NCI-H2081 treated with DMSO at 0.1 percent for 48 hours (cell line): Measurements from ENCODE around the gene ABTB2.
"Not testable (repeated sequence)": the region's sequence is repeated elsewhere in the genome, so short reads cannot be mapped to it uniquely, and the experiment has no call there.

Experiments
- DNase-seq: peaks from one replicate; lab custom pipeline; 2025; lab: John Stamatoyannopoulos, UW

Gene ABTB2

GRCh38 chr11:34262531-34263081 lies 95.2 kb downstream of the ABTB2 start:
- DNase-seq = no peak

GRCh38 chr11:34261820-34262219 lies 96.0 kb downstream of the ABTB2 start:
- DNase-seq = no peak

GRCh38 chr11:34261095-34261494 lies 96.7 kb downstream of the ABTB2 start:
- no peak for DNase-seq

- DNase-seq = no peak
Observed at GRCh38 chr11:34260072-34260575, 97.7 kb downstream of the ABTB2 start.

GRCh38 chr11:34259087-34259486 lies 98.7 kb downstream of the ABTB2 start:
- DNase-seq = no peak

DNA sequence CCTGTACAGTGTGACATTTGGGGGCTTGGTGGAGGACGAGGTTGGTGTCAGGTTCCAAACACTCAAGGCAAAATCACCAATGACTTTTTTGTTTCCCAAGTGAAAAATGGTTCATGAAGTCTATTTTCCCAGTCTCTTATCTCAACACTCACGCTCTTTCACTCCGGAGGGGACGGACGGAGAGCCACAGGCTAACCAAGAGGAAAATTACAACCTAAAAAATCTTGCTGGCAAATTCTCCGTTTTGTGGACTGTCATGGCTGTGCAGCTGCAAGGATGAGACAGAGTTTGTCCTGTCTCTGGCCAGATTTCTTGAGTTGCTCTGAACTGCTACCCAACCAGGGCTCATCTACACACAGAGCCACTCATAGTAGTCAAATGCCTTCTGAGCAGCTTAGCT lies 101.2 kb downstream of the ABTB2 start:
- no peak for DNase-seq

DNA sequence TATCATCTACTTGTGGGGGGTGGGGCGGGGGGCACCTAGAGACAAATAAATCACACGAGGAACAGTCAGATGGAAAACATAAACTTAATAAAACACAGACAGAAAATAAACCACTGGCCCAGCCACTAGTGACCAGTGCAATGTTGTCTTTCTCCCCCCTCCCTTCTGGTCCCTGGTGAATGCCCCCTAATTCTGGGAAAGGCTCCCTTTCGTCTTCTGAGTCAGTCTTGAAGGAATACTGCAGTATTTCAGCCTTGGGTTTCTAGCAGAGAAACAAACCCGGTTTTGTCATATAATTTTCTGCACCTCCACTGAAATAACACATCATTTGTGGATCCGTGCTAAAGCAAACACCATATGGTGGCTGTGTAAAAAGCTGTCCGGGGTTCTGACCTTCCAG lies 101.7 kb downstream of the ABTB2 start:
- no peak for DNase-seq

DNA sequence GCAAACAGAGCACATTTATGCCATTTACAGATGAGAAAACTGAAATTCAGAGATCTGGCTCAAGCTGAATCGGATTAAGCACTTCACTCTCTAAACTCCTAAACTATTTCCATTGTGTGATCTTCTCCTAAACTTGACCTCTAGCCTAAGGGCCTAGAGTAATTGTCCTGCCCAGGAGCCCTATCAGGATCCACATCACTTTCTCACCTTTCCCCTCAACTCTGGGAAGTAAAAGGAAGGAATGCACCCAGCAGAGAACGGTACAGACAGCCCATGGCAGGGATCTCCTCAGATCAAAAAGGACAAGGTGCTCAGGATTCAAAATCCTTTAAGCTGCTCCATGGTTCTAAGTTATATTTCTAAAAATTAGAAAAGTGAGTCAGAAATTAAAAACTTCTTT lies 102.7 kb downstream of the ABTB2 start:
- no peak for DNase-seq

DNA sequence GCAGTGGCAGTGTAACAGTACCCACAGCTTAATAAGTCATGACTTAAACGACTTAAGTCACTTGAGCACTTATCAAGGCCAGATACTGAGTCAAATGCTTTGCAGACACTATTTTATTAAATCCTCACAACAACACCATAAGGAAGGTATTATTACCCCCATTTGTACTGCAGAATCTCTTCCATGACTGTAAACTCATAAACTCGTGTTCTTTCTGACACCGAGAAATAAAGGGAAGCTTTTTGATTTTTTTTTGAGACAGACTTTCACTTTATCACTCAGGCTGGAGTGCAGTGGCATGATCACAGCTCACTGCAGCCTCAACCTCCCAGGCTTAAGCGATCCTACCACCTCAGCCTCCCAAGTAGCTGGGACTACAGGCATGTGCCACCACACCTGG lies 103.8 kb downstream of the ABTB2 start:
- DNase-seq = no peak

GRCh38 chr11:34252651-34253050 lies 105.2 kb downstream of the ABTB2 start:
- DNase-seq = no peak

GRCh38 chr11:34252015-34252414 lies 105.8 kb downstream of the ABTB2 start:
- no peak for DNase-seq

GRCh38 chr11:34251589-34251980 lies 106.2 kb downstream of the ABTB2 start:
- DNase-seq = no peak

DNA sequence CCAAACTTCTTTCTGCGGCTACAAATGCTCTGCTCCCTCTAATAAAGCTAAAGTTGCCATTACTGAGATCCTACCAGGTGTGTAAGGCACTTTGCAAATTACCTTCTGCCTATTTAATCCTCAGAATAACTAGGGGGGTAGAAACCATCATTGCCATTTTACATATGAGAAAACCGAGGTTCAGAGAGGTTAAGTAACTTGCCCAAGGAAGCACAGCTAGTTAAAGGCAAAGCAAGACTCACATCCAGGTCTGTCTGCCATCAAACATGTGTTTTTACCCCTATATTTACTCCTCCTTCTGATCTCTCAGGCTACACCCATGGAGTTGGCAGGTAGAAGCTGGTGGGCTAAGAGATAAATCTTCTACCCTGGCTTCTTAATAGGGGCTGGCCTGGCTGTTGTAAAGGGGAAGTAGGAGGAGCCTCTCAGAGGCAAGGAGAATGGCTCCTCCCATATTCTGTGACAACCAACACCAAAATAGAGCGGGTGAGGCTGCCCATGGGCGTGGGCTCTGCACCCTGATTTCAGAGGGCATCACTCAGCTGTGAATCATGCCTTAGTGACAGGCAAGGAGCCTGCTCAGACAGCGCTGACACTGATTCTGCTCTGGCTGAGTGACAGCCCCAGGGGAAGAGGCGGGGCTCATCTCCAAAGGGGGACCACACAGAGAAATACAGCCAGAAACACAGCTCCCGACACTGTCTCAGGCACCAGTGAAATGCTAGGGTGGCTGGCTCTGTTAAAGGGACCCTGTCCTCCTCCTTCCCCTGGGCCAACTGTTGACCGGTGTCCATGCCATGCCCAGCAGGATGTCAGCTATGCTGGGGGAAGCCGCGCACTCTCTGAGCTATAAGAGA lies 106.8 kb downstream of the ABTB2 start:
- no peak for DNase-seq

DNA sequence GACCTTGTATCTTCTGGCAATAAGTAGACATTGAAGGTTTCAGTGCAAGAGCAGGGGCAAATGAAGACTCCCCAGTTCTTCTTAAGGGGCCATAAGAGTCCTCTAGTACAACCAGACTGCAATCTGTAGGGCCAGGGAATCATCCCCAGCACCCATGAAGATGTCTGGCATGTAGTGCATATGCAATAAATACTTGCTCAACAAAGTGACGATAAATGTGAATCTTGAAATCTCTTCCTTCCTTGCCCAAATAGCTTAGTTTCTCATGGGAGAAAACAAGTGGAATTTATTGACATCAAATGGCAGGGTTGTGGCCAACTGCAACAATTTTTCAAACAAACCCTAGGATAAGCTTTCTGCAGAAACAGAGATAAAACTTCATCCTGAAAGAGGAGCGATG lies 107.6 kb downstream of the ABTB2 start:
- no peak for DNase-seq

GRCh38 chr11:34249439-34249838 lies 108.4 kb downstream of the ABTB2 start:
- no peak for DNase-seq

GRCh38 chr11:34246511-34246910 lies 111.3 kb downstream of the ABTB2 start:
- DNase-seq = not testable (repeated sequence)

- no peak for DNase-seq
Observed at GRCh38 chr11:34245041-34245440, 112.8 kb downstream of the ABTB2 start.

DNA sequence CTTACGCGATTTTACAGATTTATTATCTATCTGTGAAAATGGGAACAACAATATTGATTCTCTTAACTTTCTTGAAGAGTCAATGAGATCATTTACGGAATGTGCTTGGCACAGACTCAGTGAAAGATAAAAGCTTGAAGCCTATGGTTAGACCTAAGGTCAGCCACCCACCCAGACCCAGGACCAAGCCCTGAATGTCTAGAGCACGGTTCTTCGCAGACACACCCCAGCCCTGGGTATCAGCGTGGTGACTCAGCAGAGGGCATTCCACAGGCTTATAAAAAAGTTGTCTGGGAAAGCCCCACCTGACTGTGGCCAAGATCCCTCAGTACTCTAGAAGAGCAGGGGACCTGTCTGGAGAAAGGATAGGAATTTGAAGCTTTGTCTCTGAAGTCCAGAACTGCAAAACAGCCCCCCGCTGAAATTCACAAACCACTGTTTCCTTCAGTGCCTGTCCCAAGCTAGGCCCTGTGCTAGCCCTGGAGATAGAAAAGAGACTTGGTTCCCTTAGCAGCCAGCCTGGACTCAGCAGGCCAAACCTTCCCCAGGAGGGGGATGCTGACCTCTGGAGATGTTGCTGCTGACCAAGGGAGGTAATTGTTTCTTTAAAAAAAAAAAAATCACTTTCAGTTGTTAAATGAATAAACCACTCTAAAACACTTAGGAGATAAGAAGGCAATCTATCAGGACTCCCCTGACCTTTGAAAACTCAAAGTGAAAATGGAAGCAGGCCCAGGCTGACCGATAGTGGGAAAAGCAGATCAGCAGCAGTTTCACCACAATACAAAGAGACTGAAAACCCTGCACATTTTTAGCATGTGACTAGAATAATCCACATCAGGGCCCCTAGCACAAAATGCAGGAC lies 114.0 kb downstream of the ABTB2 start:
- DNase-seq = no peak

DNA sequence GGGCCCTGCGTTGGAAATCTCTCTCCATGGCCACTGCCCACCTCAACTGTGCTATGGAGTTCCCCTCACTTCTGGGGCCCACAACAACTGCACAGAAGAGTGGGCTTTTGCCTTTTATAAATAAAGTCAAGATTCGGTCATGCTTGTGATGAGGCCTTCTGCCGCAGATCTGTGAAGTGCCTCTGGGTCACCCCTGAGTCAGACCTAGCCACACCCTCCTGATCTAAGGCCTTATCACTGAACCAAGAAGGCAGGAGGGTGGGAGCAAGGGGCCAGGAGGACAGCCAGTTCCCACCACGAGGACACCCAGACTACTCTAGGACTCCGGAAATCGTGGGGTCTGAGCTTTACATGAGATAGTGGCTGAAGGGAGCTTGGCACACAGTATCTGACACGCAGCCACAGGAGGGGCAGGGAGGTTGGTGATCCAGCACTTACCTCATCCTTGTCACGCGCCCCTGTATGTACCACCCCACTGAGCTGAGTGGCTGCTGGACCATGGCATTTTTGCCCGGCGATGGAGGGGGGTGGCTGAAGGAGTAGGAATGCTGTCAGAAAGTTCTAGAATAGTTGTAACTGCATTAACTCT lies 115.7 kb downstream of the ABTB2 start:
- no peak for DNase-seq

DNA sequence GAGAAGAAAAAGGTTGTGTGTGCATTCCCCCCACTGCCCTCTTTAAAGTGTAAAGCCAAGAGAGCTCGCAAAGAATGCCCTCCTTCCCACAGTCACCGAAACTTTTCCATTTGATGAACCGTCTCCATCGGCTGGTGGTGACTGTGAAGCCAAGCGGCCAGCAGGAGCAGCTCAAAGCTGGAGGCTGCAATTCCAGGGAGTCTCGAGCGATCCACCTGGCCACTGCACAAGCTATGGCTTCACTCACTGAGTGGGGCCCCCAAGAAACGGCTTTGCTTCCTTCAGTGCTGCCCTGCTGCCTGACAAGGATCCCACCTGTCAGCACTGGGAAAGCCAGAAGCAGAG lies 117.7 kb downstream of the ABTB2 start:
- no peak for DNase-seq

DNA sequence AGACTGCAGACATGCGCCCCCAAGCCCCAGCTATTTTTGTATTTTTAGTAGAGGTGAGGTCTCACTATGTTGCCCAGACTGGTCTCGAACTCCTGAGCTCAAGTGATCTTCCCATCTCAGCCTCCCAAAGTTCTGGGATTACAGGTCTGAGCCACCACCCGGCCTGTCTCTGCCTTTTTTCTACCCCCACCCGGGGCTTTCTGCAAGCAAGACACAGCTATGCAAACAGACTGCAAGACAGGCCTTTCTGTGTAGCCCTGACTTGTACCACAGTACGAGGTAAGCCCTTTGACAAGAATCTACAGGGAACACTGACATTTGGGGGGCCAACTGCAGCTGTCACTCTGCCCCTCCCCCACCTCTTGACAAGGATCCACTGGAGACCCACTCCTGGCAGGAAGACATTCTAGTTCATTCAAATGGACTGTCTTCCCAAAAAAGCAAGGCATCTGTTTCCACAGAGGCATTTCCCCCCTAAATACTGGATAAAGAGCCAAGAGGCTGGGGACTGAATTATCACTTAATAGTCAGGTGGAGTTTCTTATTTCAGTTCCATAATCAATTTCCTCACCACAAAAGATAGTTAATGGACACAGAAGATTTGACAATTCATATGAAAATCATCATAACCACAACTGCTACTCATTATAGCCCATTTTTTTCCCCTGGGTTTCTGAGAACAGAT lies 118.2 kb downstream of the ABTB2 start:
- no peak for DNase-seq

- DNase-seq = no peak
Observed at GRCh38 chr11:34238966-34239365, 118.8 kb downstream of the ABTB2 start.
